ENCODE results near the gene MGRN1.

DNA sequence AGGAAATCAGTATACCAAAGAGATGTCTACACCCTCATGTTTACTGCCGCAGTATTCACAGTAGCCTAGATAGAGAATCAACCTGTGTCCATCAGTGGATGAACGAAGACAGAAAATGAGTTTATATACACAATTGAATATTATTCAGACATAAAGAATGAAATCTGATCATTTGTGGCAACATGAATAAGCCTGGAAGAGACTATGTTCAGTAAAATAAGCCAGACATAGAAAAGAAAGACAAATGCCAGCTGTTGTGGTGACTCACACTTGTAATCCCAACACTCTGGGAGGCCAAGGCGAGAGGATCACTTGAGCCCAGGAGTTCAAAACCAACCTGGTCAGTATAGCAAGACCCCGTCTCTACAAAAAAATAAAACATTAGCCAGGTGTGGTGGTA, 84.9 kb downstream of the MGRN1 start:
- TF ChIP-seq, protein P1, sequence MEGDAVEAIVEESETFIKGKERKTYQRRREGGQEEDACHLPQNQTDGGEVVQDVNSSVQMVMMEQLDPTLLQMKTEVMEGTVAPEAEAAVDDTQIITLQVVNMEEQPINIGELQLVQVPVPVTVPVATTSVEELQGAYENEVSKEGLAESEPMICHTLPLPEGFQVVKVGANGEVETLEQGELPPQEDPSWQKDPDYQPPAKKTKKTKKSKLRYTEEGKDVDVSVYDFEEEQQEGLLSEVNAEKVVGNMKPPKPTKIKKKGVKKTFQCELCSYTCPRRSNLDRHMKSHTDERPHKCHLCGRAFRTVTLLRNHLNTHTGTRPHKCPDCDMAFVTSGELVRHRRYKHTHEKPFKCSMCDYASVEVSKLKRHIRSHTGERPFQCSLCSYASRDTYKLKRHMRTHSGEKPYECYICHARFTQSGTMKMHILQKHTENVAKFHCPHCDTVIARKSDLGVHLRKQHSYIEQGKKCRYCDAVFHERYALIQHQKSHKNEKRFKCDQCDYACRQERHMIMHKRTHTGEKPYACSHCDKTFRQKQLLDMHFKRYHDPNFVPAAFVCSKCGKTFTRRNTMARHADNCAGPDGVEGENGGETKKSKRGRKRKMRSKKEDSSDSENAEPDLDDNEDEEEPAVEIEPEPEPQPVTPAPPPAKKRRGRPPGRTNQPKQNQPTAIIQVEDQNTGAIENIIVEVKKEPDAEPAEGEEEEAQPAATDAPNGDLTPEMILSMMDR (IDR thresholded peaks at IDR 0.05): no peak
- TF ChIP-seq POLR2A (IDR thresholded peaks at IDR 0.05): no peak
